ENCODE results near the gene FSTL5.

DNA sequence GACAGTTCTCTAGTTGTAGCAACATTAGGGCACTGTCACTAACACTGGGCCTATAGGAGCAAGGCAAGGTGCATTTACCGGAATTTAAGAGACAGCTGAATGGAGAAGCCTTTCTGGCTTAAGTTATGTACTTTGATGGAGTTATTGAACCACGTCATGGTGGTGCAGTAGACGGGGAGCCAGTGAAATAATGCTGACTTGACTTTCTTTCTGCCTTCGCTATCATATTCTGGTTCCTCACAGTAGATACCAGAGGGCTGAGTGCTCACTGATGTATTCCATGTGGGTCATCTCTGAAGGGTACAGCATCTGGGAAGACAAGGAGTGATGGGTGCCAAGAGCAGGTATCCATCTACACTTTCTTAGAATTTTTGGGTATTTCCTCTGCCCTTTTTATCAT, 802.8 kb downstream of the FSTL5 start:
- TF ChIP-seq, protein P1, sequence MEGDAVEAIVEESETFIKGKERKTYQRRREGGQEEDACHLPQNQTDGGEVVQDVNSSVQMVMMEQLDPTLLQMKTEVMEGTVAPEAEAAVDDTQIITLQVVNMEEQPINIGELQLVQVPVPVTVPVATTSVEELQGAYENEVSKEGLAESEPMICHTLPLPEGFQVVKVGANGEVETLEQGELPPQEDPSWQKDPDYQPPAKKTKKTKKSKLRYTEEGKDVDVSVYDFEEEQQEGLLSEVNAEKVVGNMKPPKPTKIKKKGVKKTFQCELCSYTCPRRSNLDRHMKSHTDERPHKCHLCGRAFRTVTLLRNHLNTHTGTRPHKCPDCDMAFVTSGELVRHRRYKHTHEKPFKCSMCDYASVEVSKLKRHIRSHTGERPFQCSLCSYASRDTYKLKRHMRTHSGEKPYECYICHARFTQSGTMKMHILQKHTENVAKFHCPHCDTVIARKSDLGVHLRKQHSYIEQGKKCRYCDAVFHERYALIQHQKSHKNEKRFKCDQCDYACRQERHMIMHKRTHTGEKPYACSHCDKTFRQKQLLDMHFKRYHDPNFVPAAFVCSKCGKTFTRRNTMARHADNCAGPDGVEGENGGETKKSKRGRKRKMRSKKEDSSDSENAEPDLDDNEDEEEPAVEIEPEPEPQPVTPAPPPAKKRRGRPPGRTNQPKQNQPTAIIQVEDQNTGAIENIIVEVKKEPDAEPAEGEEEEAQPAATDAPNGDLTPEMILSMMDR (IDR thresholded peaks at IDR 0.05): no peak
- TF ChIP-seq POLR2A (IDR thresholded peaks at IDR 0.05): no peak

All from esophagus squamous epithelium (tissue), 4 donors.